DMS 273 treated with DMSO at 0.1 percent for 48 hours (cell line): ENCODE measurements around the gene ARL8A.

Source experiments
- DNase-seq: peaks from one replicate; lab custom pipeline; 2025; lab: John Stamatoyannopoulos, UW

ARL8A gene

DNA sequence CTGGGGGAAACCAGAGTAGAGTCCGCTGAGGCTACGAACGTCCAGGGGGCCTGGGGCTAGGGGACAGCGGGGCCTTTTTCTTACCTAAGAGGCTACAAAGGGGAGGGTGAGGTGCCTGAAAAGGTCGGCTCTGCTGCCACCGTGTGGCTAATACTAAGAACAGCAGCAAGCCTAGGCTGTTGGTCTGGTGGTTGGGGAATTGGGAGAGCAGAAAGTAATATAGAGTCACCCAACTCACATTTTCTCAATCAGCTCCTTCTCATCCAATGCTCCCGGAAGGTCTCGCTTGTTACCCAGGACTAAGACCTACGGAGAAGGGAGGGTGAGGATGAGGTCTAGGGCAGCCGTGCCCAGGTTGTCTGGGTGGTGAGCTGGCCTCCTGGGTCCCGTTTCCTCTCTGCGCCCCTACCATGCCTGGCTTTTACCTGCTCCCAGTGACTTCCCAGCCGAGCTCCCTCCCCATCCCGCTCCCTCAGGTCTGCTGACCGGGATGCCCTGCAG is 9.3 kb downstream of the ARL8A start:
- peak; percentile 46 for DNase-seq

DNA sequence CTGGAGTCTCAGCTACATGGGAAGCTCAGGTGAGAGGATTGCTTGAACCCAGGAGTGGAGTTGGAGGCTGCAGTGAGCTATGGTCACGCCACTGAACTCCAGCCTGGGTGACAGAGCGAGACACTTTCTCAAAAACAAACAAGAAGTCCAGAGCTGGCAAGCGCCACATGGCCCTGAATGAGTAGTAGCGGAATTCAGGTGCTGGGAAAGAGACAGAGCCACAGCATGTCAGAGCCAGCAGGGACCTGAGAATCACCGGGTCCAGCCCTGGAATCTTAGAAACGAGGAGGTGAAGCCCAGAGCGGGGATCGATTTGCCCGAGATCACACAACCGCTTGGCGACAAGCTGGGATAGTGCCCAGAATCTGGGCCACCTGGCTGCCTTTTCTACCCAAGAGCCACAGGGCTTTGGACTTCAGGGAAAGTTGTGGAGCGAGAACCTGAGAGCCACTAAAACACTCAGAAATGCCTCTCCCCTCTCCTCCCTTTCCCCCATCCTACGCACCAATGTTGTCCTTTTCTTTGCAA is 9.8 kb downstream of the ARL8A start:
- DNase-seq, result no peak

DNA sequence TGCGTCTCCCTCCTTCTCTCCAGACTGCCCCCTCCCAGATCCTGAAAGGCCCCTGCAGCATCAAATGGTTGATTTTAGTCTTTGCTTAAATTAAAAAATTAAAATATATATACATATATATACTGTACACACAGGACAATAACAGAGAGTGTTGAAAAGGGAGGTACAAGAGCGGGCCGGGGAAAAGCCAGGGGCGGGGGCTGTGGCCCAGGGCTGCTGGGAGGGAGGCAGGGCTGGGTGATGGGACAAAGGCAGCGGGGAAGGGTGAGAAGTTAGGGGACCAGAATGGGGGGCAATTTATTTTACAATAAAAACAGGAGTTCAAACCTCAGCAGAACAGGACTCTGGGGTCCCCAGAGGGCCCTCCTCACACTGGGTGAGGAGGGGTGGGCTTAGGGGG is 10.5 kb downstream of the ARL8A start:
- no peak for DNase-seq

DNA sequence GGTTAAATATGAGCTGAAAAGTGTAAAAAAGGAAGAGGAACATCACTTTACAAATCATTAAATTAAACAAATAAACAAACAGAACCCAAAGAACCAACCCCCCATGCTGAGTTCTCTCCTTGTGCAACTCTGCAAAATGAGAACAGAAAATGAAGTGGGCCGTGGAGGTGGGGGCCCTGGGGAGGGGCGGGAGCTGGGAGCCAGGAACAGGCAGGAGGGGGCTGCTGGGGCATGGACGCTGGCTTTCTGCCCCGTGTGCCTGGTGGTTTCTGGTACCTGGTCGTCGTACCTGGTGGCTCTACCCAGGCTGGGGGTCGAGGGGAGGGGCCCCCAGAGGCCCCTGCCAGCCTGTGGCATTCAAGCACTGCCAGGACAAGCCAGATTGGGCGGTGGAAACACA is 11.0 kb downstream of the ARL8A start:
- DNase-seq, result no peak

GRCh38 chr1:202133001-202133400 is 11.5 kb downstream of the ARL8A start:
- DNase-seq, result no peak

DNA sequence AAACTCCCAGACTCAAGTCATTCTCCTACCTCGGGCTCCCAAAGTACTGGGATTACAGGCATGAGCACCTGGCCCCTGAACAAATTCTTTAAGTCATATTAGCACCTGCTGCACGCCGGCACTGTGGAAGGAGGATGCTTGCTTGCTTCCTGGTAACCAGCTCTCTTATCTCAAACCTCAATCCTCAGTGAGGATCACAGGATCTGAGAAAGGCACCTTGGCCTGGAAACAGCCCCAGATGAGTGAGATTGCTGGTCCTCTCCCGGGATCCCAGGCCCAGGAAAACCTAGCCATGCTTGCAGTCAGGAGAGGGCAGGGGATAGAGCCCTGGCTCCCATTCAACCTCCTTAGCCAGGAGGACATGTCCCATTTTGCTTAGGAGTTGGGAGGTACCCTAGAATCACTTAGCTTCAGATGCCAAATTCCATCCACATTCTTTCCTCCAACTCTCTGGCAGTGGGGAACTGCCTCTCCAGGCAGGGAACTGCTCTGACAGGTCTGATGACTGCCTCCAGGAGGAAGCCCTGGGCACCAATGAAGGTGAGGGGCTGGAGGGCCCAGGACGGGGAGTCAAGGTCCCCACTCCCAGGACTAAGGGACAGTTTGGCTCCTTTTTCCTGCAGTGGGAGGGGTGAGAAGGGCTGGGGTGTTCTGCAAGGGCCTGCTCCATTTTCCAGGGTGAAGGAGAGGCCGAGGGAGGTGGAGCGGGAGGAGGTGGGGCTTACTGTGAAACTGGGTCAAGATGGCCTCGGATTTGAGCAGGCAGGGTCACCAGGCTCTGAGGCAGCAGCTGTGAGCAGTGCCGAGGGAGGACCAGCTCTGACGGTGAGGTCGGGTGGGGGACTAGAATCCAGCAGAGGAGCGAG is 12.3 kb downstream of the ARL8A start:
- no peak for DNase-seq

- DNase-seq, result no peak
These were observed 13.6 kb downstream of the ARL8A start for GRCh38 chr1:202130816-202131522.

DNA sequence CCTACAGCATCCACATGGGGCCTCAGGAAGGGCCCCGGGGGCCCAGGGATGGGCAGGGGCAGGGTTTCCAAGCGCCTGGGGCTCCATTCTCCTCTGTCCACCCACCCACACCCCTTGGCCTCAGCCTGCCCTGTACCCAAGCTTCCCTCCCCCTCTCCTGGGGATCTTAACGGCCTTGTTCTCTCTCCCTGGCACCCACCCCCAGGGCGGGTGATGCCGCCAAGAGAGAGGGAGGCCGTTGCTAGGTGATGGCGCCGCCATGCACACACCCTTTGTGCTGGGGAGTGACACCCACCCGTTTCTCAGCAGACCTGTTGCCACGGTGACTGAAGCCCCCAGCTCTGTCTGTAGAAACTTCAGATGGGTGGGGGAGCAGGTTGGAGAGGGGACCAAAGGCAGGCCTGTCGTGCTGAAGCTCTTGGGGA is 14.2 kb downstream of the ARL8A start:
- DNase-seq, result no peak

DNA sequence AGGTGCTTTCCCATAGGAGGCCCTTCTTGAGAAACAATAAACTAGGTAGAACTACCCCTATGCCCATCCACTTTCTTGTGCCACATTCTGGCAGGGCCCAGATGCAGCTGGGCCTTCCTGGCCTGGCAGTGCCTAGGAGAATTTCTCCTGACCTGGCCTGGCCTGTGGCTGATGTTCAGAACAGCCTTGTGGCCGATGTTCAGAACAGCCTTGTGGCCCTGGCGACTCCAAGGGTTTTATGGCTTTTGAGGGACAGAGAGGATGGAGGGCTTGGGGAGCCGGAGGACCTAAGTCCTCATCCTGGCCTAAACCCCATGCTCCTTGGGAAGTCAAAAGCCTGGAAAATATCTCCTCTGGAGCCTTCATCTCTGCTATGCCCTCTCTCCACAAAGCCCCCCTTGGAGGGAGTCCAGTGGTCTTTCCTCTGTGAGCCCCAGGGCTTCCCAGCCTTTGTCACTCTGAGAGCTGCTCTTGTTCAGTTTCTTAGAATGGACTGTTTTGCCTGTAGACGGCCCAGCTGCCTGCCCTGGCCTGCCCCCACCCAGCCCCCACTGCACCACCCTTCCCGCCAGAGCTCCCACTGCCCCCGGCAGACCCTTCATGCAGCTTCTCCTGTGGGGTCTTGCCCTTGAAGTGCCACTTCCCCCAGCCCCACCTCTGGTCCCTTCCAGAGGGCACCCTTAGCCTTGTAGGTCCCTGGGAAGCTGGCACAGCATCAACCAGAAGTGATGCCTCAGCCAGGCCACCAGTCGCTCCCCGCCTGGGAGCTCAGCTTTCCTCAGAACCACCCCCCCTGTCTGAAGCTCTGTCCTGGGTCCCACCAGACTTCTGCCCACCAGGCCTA is 14.9 kb downstream of the ARL8A start:
- DNase-seq, result no peak

GRCh38 chr1:202127836-202128622 is 16.5 kb downstream of the ARL8A start:
- no peak for DNase-seq

DNA sequence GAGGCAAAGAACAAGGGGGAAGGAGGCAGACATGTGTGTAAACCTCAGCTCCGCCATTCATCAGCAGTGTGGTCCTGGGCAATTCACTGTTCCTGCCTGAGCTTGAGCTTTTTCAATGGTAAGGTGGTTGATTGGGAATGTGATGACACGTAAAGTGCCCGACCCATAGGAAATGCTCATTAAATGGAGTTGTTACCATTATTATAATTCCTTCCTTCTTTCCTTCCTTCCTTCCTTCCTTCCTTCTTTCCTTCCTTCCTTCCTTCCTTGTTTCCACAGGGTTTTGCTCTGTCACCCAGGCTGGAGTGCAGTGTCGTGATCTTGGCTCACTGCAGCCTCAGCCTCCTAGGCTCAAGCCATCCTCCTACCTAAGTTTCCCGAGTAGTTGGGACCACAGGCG is 17.5 kb downstream of the ARL8A start:
- DNase-seq, result no peak

DNA sequence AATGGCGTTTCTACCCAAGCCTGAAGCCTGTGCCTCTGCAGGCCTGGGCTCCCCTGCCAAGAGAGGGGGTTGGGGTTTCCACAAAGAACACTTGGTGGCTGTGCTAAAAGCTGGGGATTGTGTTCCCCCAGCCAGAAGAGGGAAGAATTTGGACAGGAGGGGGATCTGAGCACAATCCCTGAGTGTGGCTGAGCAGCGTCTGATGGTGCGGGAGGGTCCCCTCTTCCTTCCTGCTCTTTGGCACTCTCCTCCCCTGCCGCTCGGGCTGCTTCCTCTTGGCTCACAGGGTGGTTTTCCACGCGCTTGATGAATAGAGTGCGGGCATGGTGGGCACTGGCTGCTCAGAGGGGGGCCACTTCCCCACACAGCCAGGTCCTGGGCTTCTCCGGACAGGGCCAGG is 18.1 kb downstream of the ARL8A start:
- no peak for DNase-seq

DNA sequence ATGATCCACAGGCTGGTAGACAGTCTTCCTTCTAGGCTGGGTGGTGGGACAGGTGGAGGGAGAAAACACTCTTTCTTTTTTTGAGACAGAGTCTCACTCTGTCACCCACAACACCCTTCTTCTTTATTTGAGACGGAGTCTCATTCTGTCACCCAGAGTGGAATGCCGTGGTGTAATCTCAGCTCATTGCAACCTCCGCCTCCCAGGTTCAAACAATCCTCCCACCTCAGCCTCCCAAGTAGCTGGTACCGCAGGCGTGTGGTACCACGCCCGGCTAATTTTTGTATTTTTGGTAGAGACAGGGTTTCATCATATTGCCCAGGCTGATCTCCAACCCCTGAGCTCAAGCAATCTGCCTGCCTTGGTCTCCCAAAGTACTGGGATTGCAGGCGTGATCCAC is 18.9 kb downstream of the ARL8A start:
- no peak for DNase-seq

DNA sequence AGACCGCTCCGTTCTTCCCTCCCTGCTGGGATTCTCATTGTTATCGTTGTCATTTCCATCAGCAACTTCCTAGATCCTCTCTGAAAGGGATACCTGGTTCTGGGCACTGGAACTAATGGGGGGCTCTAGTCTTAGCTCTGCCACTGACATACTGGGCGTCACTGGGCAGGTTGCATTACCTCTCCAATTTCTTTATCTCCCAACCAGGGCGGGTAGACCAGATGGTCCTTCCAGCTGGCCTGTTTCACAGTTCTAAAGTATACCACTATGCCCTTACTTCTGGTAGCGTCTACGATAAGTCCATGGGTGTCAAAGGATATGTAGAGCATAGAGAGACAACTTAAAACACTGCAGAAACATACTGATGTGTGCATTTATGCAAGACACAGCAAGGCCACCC is 20.4 kb downstream of the ARL8A start:
- peak; percentile 66 for DNase-seq

DNA sequence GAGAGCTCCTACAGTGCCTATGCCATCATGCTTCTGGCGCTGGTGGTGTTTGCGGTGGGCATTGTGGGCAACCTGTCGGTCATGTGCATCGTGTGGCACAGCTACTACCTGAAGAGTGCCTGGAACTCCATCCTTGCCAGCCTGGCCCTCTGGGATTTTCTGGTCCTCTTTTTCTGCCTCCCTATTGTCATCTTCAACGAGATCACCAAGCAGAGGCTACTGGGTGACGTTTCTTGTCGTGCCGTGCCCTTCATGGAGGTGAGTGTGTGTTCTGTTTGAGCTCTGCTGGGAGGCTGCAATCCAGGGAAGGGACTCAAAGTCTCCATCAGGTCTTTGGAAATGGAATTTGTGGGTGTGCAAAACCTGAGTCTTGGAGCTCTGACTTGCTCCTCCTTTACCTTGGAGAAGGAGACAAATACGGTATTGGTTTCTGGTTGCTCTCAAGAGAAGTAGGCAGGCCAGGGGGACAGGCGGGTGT is 21.2 kb downstream of the ARL8A start:
- DNase-seq, result no peak

- no peak for DNase-seq
These were observed 21.8 kb downstream of the ARL8A start, which contains the start of gene GPR37L1 for GRCh38 chr1:202122639-202123335. GPR37L1 (plus strand) TSS chr1:202122917; CDS start chr1:202122964, 47 bp downstream.

DNA sequence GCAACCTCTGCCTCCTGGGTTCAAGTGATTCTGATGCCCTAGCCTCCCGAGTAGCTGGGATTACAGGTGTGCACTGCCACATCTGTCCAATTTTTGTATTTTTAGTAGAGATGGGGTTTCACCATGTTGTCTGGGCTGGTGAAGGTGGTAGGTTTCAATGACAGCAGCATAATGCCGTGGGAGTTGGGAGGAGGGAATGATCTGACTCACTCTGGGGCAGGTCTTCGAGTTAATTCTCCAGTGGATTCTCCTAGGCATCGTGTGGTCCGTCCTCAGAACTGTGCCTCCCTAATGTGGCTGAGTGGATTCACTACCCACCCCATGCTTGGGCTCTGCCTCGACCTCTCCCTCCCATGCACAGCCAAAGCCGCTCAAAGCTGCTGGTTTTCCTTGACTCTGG is 23.5 kb downstream of the ARL8A start:
- DNase-seq, result no peak

DNA sequence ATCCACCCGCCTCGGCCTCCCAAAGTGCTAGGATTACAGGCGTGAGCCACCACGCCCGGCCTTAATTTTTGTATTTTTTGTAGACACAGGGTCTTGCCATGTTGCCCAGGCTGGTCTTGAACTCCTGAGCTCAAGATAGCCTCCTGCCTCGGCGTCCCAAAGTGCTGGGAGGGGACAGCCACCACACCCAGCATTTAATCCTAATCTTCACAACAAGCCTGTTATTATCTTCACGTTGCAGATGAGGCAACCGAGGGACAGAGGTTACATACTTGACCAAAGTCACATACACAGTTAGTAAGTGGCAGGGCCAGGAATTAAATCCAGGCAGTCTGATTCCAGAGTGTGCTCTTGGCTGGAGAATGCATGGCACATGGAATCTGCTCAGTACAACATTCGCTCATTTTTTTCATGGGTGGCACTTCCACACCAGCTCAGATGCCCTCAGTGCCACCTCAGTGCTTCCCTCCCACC is 26.6 kb downstream of the ARL8A start:
- no peak for DNase-seq

DNA sequence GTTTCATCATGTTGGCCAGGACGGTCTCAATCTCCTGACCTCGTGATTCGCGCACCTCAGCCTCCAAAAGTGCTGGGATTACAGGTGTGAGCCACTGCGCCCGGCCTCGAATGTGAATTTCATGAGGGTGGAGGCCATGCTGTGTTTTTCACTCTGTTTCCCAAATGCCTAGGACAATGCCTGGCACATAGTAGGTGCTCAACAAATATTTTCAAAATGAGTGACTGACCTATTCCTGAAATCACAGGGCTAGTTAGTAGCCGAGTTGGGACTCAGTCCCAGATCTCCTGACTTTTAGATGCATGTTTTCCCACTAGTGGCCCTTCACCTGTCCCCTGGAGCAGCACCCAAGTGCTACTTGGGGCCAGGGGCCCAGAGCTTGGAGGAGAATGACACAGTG is 28.2 kb downstream of the ARL8A start:
- no peak for DNase-seq

GRCh38 chr1:202113690-202114300 is 30.7 kb downstream of the ARL8A start:
- DNase-seq, result no peak
